Measurements from ENCODE around the gene THRB.

Gene THRB

DNA sequence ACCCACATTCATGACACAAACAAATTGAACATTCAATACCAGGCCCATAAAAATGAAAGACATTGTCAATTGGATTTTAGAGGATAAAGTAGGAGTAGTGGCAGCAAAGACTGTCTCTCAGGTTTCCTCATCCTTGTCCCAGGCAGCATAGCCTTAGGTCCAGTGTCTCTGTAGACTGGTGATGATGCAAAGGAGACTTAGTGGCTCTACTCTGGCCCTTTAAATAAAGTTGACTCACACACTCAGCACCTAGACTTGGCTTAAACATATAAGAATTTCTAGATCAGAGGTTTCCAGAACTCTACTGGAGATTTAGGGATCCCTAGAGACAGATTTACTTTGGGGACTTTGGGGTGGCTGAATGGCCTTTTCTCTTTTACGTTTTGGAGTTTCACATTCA, 382.9 kb downstream of the THRB start:
- Histone ChIP-seq H3K27me3 (ENCODE audit: control insufficient read depth, insufficient read depth, low read length) (no peaks in the 10 kb centered on the region), H3K36me3 (ENCODE audit: control insufficient read depth, insufficient read depth, low read length) (no peaks in the 10 kb centered on the region), H3K9ac (no peak overlapping the region), H3K79me2 (no peaks in the 10 kb centered on the region), H3K4me1 (no peaks in the 10 kb centered on the region), H3K27ac (no peak overlapping the region), H2AFZ (no peak overlapping the region), H3K4me3 (ENCODE audit: low read depth, low read length) (no peak overlapping the region), H3K4me2 (ENCODE audit: low read length) (no peak overlapping the region), H3K9me3 (ENCODE audit: control insufficient read depth, low read length) (no peaks in the 10 kb centered on the region)
- TF ChIP-seq, protein P1, sequence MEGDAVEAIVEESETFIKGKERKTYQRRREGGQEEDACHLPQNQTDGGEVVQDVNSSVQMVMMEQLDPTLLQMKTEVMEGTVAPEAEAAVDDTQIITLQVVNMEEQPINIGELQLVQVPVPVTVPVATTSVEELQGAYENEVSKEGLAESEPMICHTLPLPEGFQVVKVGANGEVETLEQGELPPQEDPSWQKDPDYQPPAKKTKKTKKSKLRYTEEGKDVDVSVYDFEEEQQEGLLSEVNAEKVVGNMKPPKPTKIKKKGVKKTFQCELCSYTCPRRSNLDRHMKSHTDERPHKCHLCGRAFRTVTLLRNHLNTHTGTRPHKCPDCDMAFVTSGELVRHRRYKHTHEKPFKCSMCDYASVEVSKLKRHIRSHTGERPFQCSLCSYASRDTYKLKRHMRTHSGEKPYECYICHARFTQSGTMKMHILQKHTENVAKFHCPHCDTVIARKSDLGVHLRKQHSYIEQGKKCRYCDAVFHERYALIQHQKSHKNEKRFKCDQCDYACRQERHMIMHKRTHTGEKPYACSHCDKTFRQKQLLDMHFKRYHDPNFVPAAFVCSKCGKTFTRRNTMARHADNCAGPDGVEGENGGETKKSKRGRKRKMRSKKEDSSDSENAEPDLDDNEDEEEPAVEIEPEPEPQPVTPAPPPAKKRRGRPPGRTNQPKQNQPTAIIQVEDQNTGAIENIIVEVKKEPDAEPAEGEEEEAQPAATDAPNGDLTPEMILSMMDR (IDR thresholded peaks at IDR 0.05): no peak

DNA sequence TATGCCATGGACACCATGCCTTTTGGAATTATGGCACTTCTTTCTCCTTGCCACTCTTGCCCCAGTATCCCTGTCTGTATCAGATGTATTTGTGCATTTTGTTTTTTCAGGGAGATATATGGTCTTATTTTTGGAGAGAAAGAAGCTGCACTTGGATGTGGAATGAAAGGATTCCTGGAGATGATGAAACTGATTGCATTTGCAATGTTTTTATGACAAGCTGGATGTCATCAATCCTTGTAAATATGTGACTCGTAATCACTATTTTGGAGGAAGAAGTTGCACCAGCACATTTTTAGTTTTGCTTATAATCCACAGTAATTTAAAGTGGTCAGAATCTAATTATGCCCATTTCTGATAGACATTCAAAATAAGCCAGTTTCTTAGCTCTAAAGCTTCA, 384.6 kb downstream of the THRB start:
- TF ChIP-seq, protein P1 (IDR thresholded peaks at IDR 0.05): no peak
- H3K9ac ChIP-seq: no peak overlapping the region

DNA sequence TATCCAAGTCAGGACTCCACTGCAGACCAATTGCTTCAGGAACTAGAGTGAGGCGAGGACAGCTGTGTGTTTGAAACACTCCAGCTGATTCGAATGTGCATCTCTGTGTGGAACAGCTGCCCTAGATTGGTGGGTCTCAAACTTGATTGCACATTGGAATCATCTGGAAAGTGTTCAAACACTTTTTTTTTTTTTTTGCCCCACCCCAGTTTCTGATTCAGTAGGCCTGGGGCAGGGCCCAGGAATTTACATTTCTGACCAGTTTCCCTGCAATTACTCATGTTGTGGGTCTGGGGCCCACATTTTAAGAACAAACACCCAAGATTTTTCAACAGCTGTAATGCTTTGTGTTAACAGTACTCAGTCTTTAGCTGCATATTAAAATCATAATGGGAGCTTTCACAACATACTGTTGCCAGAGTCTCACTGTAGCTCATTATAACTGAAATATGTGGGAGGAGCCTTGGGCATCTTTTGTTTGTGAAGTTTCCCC, 392.9 kb downstream of the THRB start:
- TF ChIP-seq, protein P1 (IDR thresholded peaks at IDR 0.05): no peak
- Histone ChIP-seq H3K4me3 (ENCODE audit: low read depth, low read length) (no peak overlapping the region), H3K9ac (no peak overlapping the region), H3K27ac (no peak overlapping the region), H3K4me2 (ENCODE audit: low read length) (no peak overlapping the region), H3K4me1 (no peaks in the 10 kb centered on the region), H3K9me3 (ENCODE audit: control insufficient read depth, low read length) (no peaks in the 10 kb centered on the region), H2AFZ (no peak overlapping the region), H3K27me3 (ENCODE audit: control insufficient read depth, insufficient read depth, low read length) (no peaks in the 10 kb centered on the region), H3K79me2 (no peaks in the 10 kb centered on the region), H3K36me3 (ENCODE audit: control insufficient read depth, insufficient read depth, low read length) (no peaks in the 10 kb centered on the region)

More for the DNA sequence above, 384.6 kb downstream of the THRB start:
- no peak overlapping the region for H3K4me3 ChIP-seq (ENCODE audit: low read depth, low read length)
- H3K9me3 ChIP-seq (ENCODE audit: control insufficient read depth, low read length): no peaks in the 10 kb centered on the region
- H2AFZ ChIP-seq: no peak overlapping the region
- no peaks in the 10 kb centered on the region for H3K27me3 ChIP-seq (ENCODE audit: control insufficient read depth, insufficient read depth, low read length)
- no peaks in the 10 kb centered on the region for H3K79me2 ChIP-seq
- H3K36me3 ChIP-seq (ENCODE audit: control insufficient read depth, insufficient read depth, low read length): no peaks in the 10 kb centered on the region
- no peaks in the 10 kb centered on the region for H3K4me1 ChIP-seq
- no peak overlapping the region for H3K4me2 ChIP-seq (ENCODE audit: low read length)
- H3K27ac ChIP-seq: no peak overlapping the region

DNA sequence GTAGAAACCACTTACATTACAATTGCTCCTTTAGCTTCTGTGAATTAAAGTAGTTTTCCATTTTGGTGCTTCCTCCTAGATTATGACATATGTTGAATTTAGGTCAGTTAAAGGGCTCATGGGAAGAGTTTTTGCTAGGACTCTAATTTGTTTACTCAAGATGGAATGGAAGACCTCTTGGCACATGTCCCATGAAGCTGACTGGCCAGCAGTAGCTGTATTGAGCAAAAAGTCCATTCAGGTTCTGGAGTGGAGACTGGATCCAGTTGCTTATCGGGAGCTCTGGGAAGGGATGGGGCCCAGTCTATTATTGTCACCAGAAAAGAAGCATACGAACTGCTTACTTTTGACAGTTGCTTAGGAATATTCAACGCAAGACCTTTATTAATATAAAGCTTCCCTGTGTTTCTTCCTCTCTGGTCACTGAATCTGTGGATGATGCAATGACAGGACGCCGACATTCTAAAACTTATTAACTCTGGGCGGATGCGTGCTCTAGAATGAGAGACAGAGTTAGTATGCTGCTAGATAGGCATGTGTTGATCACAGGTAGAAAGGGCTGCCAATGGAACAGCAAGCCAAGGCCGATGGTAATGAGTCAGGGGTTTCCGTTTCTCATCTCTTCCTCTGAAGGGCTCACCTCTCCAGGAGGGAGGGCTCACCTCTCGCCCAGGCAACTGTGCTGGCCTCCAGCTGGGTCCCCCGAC, 393.8 kb downstream of the THRB start:
- no peaks in the 10 kb centered on the region for H3K4me1 ChIP-seq
- H3K9me3 ChIP-seq (ENCODE audit: control insufficient read depth, low read length): no peaks in the 10 kb centered on the region
- TF ChIP-seq, protein P1 (IDR thresholded peaks at IDR 0.05): no peak
- no peak overlapping the region for H3K4me2 ChIP-seq (ENCODE audit: low read length)
- H3K9ac ChIP-seq: no peak overlapping the region
- no peaks in the 10 kb centered on the region for H3K36me3 ChIP-seq (ENCODE audit: control insufficient read depth, insufficient read depth, low read length)
- H3K4me3 ChIP-seq (ENCODE audit: low read depth, low read length): no peak overlapping the region
- no peak overlapping the region for H2AFZ ChIP-seq
- no peaks in the 10 kb centered on the region for H3K27me3 ChIP-seq (ENCODE audit: control insufficient read depth, insufficient read depth, low read length)
- no peaks in the 10 kb centered on the region for H3K79me2 ChIP-seq
- H3K27ac ChIP-seq: no peak overlapping the region
